ENCODE results near the gene CD6. TPM values are rescaled to one million over a fixed set of nuclear protein-coding genes. Genes with fewer than 3 reads are reported as not detected.
A peak's percentile ranks its signal among the peaks of the same experiment; 100 is the strongest.

Gene CD6
- total and polyA plus RNA-seq, 9 donors = 0.18 to 2.0 (median 0.65) TPM

DNA sequence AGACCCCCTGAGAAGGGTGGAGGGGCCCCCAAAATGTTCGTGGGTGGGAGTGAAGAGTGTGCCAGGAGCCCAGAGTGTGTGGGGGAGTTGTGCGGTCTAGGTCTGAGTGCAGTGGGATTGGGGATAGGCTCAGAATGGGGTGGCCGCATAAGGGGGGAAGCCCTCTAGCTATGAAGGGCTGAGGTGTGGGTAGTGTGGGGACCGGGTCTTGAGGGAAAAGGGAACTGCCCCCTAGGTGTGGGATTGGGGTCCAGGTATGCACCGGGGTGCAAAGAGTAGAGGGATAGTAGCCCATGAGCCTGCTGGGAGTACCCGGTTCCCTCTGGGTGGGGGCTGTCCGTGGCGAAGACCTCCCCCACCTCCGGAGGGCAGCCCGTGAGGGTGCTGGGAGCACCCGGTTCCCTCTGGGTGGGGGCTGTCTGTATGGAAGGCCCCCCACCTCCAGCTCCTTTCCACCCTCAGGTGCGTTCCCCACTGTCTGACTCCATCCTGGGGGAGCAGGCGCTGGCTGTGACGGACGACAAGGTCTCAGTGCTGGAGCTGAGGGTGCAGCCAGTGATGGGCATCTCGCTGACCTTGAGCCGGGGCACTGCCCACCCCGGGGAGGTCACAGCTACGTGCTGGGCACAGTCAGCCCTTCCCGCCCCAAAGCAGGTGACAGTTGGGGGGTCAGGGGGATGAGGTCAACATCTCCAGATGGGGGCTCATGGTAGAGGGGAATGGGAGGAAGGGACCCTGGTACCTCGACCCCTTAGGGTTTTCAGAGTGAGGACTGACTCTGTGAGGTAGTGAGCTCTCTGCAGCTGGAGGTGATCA is 36.5 kb upstream of the CD6 start:
- Histone ChIP-seq H3K4me3 (ENCODE audit: low read length) (no peak overlapping the region), H3K36me3 (ENCODE audit: control insufficient read depth, insufficient read depth, low read length) (peaks cover 77% of the 10 kb centered on the region), H3K4me1 (ENCODE audit: control insufficient read depth, insufficient read depth, low read length) (peaks cover 7% of the 10 kb centered on the region), H3K27ac (ENCODE audit: low read length) (no peak overlapping the region), H3K9me3 (replicated peaks; ENCODE audit: control insufficient read depth, low read depth, low read length) (no peaks in the 10 kb centered on the region), H3K27me3 (ENCODE audit: control insufficient read depth, insufficient read depth, low read length) (no peaks in the 10 kb centered on the region)
- DNase-seq = no peak
- WGBS (ENCODE audit: insufficient coverage) = 91% methylated on average over 13 of the region's 21 CpGs

DNA sequence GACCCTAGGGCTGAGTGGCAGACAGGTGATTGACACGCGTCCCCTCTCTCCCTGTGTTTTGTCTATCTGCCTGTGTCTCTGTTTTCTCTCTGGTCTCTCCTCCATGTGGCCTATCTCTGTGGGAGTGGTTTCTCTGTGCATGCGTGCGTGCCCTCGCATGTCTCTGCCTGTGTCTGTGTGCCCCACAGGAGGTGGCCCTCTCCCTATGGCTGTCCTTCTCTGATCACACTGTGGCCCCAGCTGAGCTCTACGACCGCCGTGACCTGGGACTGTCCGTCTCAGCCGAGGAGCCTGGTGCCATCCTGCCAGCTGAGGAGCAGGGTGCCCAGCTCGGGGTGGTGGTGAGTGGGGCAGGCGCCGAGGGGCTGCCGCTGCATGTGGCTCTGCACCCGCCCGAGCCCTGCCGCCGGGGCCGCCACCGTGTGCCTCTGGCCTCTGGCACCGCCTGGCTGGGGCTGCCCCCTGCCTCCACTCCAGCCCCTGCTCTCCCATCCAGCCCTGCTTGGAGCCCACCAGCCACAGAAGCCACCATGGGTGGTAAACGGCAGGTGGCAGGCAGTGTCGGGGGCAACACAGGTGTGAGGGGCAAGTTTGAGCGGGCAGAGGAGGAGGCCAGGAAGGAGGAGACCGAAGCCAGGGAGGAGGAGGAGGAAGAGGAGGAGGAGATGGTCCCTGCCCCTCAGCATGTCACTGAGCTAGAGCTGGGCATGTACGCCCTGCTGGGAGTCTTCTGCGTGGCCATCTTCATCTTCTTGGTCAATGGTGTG is 35.6 kb upstream of the CD6 start:
- H3K9me3 ChIP-seq (replicated peaks; ENCODE audit: control insufficient read depth, low read depth, low read length) = no peaks in the 10 kb centered on the region
- no peak overlapping the region for H3K27ac ChIP-seq (ENCODE audit: low read length)
- H3K36me3 ChIP-seq (ENCODE audit: control insufficient read depth, insufficient read depth, low read length) = peaks cover 68% of the 10 kb centered on the region
- no peaks in the 10 kb centered on the region for H3K27me3 ChIP-seq (ENCODE audit: control insufficient read depth, insufficient read depth, low read length)
- no peak for DNase-seq
- no peak overlapping the region for H3K4me3 ChIP-seq (ENCODE audit: low read length)
- H3K4me1 ChIP-seq (ENCODE audit: control insufficient read depth, insufficient read depth, low read length) = peaks cover 7% of the 10 kb centered on the region
- WGBS (ENCODE audit: insufficient coverage) = 90% methylated on average over 19 of the region's 27 CpGs

GRCh38 chr11:60936467-60937143 is 34.9 kb upstream of the CD6 start:
- Histone ChIP-seq H3K36me3 (ENCODE audit: control insufficient read depth, insufficient read depth, low read length) (peaks cover 63% of the 10 kb centered on the region), H3K9me3 (replicated peaks; ENCODE audit: control insufficient read depth, low read depth, low read length) (no peaks in the 10 kb centered on the region), H3K27ac (ENCODE audit: low read length) (peak overlapping the region; percentile 42), H3K4me1 (ENCODE audit: control insufficient read depth, insufficient read depth, low read length) (peaks cover 7% of the 10 kb centered on the region), H3K4me3 (ENCODE audit: low read length) (no peak overlapping the region), H3K27me3 (ENCODE audit: control insufficient read depth, insufficient read depth, low read length) (no peaks in the 10 kb centered on the region)
- DNase-seq = no peak
- whole genome bisulfite sequencing (ENCODE audit: insufficient coverage) = 77% methylated on average over 9 of the region's 18 CpGs

- peak; percentile 31 for DNase-seq
- Histone ChIP-seq H3K27me3 (ENCODE audit: control insufficient read depth, insufficient read depth, low read length) (no peaks in the 10 kb centered on the region), H3K36me3 (ENCODE audit: control insufficient read depth, insufficient read depth, low read length) (peaks cover 61% of the 10 kb centered on the region), H3K4me1 (ENCODE audit: control insufficient read depth, insufficient read depth, low read length) (peaks cover 9% of the 10 kb centered on the region), H3K4me3 (ENCODE audit: low read length) (no peak overlapping the region), H3K9me3 (replicated peaks; ENCODE audit: control insufficient read depth, low read depth, low read length) (no peaks in the 10 kb centered on the region), H3K27ac (ENCODE audit: low read length) (peak overlapping the region; percentile 42)
- 45% methylated on average over 11 of the region's 12 CpGs for WGBS (ENCODE audit: insufficient coverage)
Measured at GRCh38 chr11:60937144-60937527, 34.3 kb upstream of the CD6 start.

- no peaks in the 10 kb centered on the region for H3K9me3 ChIP-seq (replicated peaks; ENCODE audit: control insufficient read depth, low read depth, low read length)
- 93% methylated on average over 6 of the region's 8 CpGs for WGBS (ENCODE audit: insufficient coverage)
Measured at GRCh38 chr11:60937811-60938210, 33.7 kb upstream of the CD6 start.

DNA sequence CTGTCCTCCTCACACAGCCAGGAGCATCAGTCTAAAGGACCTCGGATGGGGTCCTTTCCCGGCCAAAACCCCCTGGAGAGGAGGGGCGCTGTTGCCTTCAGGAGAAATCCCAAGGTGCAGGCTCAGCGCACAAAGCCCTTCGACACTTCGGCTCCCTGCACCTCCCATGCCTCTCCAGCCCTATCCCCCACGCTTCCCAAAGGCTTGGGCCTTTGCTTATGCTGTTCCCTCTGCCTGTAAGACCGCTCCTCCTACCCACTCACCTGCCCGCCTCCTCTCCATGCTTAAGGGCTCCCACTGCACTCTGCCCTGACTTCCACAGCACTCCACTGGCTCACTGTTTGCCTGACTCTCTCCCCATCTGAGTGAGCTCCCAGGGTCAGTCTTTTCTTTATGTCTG is 33.0 kb upstream of the CD6 start:
- Histone ChIP-seq H3K4me3 (ENCODE audit: low read length) (no peak overlapping the region), H3K27me3 (ENCODE audit: control insufficient read depth, insufficient read depth, low read length) (no peaks in the 10 kb centered on the region), H3K36me3 (ENCODE audit: control insufficient read depth, insufficient read depth, low read length) (peaks cover 50% of the 10 kb centered on the region), H3K9me3 (replicated peaks; ENCODE audit: control insufficient read depth, low read depth, low read length) (no peaks in the 10 kb centered on the region), H3K4me1 (ENCODE audit: control insufficient read depth, insufficient read depth, low read length) (peaks cover 10% of the 10 kb centered on the region), H3K27ac (ENCODE audit: low read length) (no peak overlapping the region)
- WGBS (ENCODE audit: insufficient coverage) = 62% methylated on average over 9 of the region's 9 CpGs
- no peak for DNase-seq

More at GRCh38 chr11:60937811-60938210, 33.7 kb upstream of the CD6 start:
- no peak for DNase-seq
- H3K4me3 ChIP-seq (ENCODE audit: low read length) = no peak overlapping the region
- no peaks in the 10 kb centered on the region for H3K27me3 ChIP-seq (ENCODE audit: control insufficient read depth, insufficient read depth, low read length)
- peaks cover 56% of the 10 kb centered on the region for H3K36me3 ChIP-seq (ENCODE audit: control insufficient read depth, insufficient read depth, low read length)
- H3K4me1 ChIP-seq (ENCODE audit: control insufficient read depth, insufficient read depth, low read length) = peaks cover 9% of the 10 kb centered on the region
- H3K27ac ChIP-seq (ENCODE audit: low read length) = no peak overlapping the region

- Histone ChIP-seq H3K36me3 (ENCODE audit: control insufficient read depth, insufficient read depth, low read length) (peaks cover 42% of the 10 kb centered on the region), H3K9me3 (replicated peaks; ENCODE audit: control insufficient read depth, low read depth, low read length) (no peaks in the 10 kb centered on the region)
- WGBS (ENCODE audit: insufficient coverage) = 86% methylated on average over 6 of the region's 7 CpGs
Measured at GRCh38 chr11:60939301-60939700, 32.2 kb upstream of the CD6 start.

DNA sequence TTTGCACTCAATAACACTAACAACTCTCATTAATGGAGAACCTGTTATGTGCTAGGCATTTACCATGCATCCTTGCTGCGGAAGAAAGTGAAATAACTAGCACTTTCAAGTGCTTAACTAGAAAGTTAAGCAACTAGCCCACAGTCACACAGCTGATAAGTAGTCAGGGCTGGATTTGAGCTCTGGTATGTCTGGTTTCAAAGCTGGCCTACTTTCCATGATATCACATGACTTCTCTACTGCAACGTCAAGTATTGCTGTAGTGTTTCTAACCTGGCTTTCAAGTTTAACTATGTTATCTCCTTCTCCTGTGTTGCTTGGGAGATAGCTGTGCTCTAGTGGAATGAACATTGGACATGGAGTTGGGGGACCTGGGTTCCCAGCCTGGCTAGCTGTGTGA is 31.6 kb upstream of the CD6 start:
- peaks cover 10% of the 10 kb centered on the region for H3K4me1 ChIP-seq (ENCODE audit: control insufficient read depth, insufficient read depth, low read length)

More at GRCh38 chr11:60939301-60939700, 32.2 kb upstream of the CD6 start:
- DNase-seq = no peak
- H3K27ac ChIP-seq (ENCODE audit: low read length) = no peak overlapping the region
- no peaks in the 10 kb centered on the region for H3K27me3 ChIP-seq (ENCODE audit: control insufficient read depth, insufficient read depth, low read length)
- no peak overlapping the region for H3K4me3 ChIP-seq (ENCODE audit: low read length)
- H3K4me1 ChIP-seq (ENCODE audit: control insufficient read depth, insufficient read depth, low read length) = peaks cover 10% of the 10 kb centered on the region

GRCh38 chr11:60941371-60942119 is 29.9 kb upstream of the CD6 start:
- Histone ChIP-seq H3K27ac (ENCODE audit: low read length) (no peak overlapping the region), H3K4me1 (ENCODE audit: control insufficient read depth, insufficient read depth, low read length) (peaks cover 11% of the 10 kb centered on the region), H3K36me3 (ENCODE audit: control insufficient read depth, insufficient read depth, low read length) (peaks cover 32% of the 10 kb centered on the region), H3K27me3 (ENCODE audit: control insufficient read depth, insufficient read depth, low read length) (peaks cover 2% of the 10 kb centered on the region), H3K9me3 (replicated peaks; ENCODE audit: control insufficient read depth, low read depth, low read length) (no peaks in the 10 kb centered on the region), H3K4me3 (ENCODE audit: low read length) (no peak overlapping the region)
- DNase-seq = no peak
- WGBS (ENCODE audit: insufficient coverage) = 85% methylated on average over 2 of the region's 6 CpGs

More for the DNA sequence above, 31.6 kb upstream of the CD6 start:
- H3K27me3 ChIP-seq (ENCODE audit: control insufficient read depth, insufficient read depth, low read length) = no peaks in the 10 kb centered on the region
- H3K9me3 ChIP-seq (replicated peaks; ENCODE audit: control insufficient read depth, low read depth, low read length) = no peaks in the 10 kb centered on the region
- peaks cover 43% of the 10 kb centered on the region for H3K36me3 ChIP-seq (ENCODE audit: control insufficient read depth, insufficient read depth, low read length)
- H3K4me3 ChIP-seq (ENCODE audit: low read length) = no peak overlapping the region
- WGBS (ENCODE audit: insufficient coverage) = no CpG with 5 or more reads among the region's 2 CpGs
- DNase-seq = no peak
- no peak overlapping the region for H3K27ac ChIP-seq (ENCODE audit: low read length)

Measured in muscle of leg (tissue), 11 donors.